ENCODE results near the gene WIPF1.

GRCh38 chr2:174611006-174611405 lies 13.4 kb upstream of the WIPF1 start:
- TF ChIP-seq YY1 (IDR thresholded peaks at IDR 0.05; ENCODE audit: insufficient read depth, insufficient read length) (no peak), ZNF274 (IDR thresholded peaks at IDR 0.05; ENCODE audit: low read depth, low read length) (no peak), SUZ12 (IDR thresholded peaks at IDR 0.05; ENCODE audit: extremely low read depth, insufficient read depth, insufficient read length) (no peak)

All from NT2/D1 (cell line).